CD4-positive, alpha-beta T cell treated with Interleukin-17A for 1 hour (primary cell): Measurements from ENCODE around the gene PRAMEF4.
"Not testable (repeated sequence)": the region's sequence is repeated elsewhere in the genome, so short reads cannot be mapped to it uniquely, and the experiment has no call there.

Experiments
- DNase-seq: peaks from one replicate; pipeline ENCODE4 v3.0.0-alpha.2; 2020

The PRAMEF4 gene

DNA sequence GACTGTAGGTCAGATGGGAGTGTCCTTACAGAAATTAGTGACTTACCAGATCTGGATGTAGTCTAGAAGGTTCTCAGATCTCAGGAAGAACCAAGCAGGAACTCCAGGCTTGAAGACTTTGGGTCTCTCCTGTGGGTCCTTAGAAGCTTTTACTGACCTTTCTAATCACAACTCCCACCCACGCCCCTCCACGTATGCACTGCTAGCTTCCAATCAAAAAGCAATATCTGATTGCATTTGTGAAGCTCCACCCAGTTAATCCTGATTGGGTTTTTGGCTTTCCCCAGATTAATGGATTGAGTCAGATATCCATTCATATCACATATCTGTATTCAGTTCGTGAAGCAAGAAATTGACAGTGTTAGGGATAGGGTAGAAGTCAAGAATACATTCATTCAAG, at the start of gene PRAMEF4:
PRAMEF4 (minus strand) TSS at position 101 of the 400 bp plus-strand sequence. CDS start 2,807 bp downstream, outside the sequence.
- not testable (repeated sequence) for DNase-seq

GRCh38 chr1:12924368-12924767, 38.4 kb upstream of the PRAMEF4 start:
- not testable (repeated sequence) for DNase-seq

- not testable (repeated sequence) for DNase-seq
These were observed 35.7 kb upstream of the PRAMEF4 start for GRCh38 chr1:12921749-12922148.

GRCh38 chr1:12916310-12916709, 30.3 kb upstream of the PRAMEF4 start, which contains the start of gene PRAMEF7:
Gene PRAMEF7 (plus strand): TSS chr1:12916610. CDS start chr1:12917693, 1,083 bp downstream.
- DNase-seq, result not testable (repeated sequence)

DNA sequence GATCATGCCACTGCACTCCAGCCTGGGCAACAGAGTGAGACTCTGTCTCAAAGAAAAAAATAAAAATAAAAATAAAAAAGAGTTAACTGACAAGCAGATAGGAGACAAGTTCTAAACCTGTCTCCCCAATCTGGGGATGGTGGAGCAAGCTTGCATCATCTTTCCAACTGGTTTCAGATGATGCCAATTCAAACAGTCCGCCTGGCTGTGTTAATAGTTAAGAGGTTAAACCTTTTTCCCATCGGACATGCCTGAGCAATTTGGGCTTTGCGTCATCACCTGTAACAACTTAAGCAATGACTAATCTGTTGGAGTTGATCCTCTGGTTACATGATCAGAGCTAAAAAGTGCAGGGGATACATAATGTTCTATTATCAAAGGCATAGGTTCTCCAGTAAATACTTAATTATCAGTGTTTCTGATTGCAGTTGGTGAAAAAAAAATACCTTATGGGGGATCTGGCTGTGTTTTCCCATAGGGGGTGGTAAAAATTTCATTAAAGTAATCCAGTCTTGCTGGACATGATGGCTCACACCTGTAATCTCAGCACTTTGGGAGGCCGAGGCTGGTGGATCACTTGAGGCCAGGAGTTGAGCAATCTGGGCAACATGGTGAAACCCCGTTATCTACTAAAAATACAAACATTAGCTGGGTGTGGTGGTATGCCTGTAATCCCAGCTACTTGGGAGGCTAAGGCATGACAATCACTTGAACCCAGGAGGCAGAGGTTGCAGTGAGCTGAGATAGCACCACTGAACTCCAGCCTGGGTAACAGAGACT, 18.0 kb upstream of the PRAMEF4 start:
- not testable (repeated sequence) for DNase-seq

DNA sequence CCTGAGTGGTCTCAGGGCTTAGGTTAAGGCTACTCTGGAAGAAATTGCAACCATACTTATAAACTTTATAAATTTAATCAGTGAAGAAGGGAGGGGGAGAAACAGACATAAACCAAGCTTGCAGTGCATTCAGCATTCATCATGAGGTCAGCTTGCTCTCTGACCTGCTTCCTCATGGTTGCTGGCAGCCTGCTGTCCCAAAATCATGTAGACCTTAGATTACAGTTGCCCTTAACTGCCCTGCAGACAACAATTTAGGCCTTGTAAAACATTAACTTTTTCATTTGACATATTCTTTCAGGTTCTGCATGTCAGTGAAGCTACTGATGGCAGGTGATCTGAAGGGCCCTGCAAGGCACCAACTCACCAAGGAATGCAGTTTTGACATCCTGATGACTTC, 13.2 kb upstream of the PRAMEF4 start:
- DNase-seq, result not testable (repeated sequence)

DNA sequence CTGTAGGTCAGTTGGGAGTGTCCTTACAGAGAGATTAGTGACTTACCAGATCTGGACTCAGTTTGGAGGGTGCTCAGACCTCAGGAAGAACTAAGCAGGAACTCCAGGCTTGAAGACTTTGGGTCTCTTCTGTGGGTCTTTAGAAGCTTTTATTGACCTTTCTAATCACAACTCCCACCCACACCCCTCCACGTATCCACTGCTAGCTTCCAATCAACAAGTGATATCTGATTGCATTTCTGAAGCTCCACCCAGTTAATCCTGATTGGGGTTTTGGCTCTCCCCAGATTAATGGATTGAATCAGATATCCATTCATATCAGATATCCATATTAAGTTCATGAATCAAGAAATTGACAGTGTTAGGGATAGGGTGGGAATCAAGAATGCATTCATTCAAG, 12.2 kb upstream of the PRAMEF4 start, which contains the start of gene PRAMEF10:
PRAMEF10 (minus strand) TSS at position 101 of the 400 bp plus-strand sequence. CDS start 2,423 bp downstream, outside the sequence.
- not testable (repeated sequence) for DNase-seq

DNA sequence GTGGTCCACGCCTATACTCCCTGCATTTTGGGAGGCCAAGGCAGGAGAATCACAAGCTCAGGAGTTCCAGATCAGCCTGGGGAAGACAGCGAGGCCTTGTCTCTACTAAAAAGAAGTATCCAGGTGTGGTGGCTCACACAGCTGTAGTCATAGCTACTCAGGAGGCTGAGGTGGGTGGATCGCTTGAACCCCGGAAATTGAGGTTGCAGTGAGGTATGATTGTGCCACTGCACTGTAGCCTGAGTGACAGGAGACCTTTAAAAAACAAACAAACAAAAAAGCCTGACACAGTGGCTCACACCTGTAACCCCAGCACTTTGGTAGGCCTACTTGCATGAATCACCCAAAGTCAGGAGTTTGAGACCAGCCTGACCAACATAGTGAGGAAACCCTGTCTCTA, 7.5 kb downstream of the PRAMEF4 start:
- not testable (repeated sequence) for DNase-seq

- not testable (repeated sequence) for DNase-seq
These were observed 22.7 kb downstream of the PRAMEF4 start for GRCh38 chr1:12863131-12863880.

DNA sequence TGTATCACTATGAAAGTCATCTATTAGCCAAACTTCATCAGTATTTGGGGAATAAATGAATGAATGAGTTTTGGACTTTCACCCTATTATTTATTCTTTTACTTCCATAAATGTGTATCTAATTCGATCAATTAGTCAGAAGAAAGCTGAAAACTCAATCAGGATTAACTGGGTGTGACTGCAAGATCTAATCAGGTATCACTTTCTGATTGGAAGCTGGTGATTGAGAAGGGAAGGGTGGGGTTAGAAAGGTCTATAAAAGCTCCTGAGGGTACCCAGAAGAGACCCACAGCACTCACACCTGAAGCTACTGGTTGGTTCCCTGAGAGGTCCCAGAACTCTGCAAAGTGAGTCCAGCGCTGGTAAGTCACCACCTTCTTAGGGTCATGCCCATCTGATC, 29.2 kb downstream of the PRAMEF4 start, which contains the start of gene PRAMEF2:
PRAMEF2 (plus strand) TSS at position 301 of the 400 bp plus-strand sequence. CDS start 1,924 bp downstream, outside the sequence.
- DNase-seq, result not testable (repeated sequence)

DNA sequence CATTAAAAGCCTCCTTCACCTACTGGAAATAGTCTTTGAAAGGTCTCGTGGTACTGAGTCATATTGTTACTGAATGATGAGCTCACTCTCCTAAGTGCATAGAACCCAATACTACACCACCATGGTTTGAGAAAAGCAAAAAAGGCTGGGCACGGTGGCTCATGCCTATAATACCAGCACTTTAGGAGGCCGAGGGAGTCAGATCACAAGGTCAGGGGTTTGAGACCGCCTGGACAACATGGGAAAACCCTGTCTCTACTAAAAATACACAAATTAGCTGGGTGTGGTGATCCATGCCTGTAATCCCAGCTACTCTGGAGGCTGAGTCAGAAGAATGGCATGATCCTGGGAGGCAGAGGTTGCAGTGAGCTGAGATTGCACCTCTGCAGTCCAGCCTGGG, 34.2 kb downstream of the PRAMEF4 start:
- DNase-seq, result no peak

DNA sequence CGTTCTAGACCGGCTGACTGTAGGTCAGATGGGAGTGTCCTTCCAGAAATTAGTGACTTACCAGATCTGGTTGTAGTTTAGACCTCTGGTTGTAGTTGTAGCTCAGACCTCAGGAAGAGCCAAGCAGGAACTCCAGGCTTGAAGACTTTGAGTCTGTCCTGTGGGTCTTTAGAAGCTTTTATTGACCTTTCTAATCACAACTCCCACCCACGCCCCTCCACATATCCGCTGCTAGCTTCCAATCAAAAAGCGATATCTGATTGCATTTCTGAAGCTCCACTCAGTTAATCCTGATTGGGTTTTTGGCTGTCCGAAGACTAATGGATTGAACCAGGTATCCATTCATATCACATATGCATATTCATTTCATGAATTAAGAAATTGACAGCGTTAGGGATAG, 37.4 kb downstream of the PRAMEF4 start, which contains the start of gene HNRNPCL1:
HNRNPCL1 (minus strand) TSS at position 101 of the 400 bp plus-strand sequence. CDS start 431 bp downstream, outside the sequence.
- DNase-seq, result not testable (repeated sequence)

- not testable (repeated sequence) for DNase-seq
These were observed 52.8 kb downstream of the PRAMEF4 start for GRCh38 chr1:12833251-12833650.

DNA sequence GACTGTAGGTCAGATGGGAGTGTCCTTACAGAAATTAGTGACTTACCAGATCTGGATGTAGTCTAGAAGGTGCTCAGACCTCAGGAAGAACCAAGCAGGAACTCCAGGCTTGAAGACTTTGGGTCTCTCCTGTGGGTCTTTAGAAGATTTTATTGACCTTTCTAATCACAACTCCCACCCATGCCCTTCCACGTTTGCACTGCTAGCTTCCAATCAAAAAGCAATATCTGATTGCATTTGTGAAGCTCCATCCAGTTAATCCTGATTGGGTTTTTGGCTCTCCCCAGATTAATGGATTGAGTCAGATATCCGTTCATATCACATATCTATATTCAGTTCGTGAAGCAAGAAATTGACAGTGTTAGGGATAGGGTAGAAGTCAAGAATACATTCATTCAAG, 54.7 kb downstream of the PRAMEF4 start, which contains the start of gene PRAMEF11:
PRAMEF11 (minus strand) TSS at position 101 of the 400 bp plus-strand sequence. CDS start 2,621 bp downstream, outside the sequence.
- DNase-seq, result not testable (repeated sequence)
